NOMO-1 treated with dmso at 0.1 percent for 144 hours (cell line): ENCODE measurements around the gene C6orf15.
"Not testable (repeated sequence)": the region's sequence is repeated elsewhere in the genome, so short reads cannot be mapped to it uniquely, and the experiment has no call there.

Experiments used
- DNase-seq: peaks from one replicate; lab custom pipeline; 2025; ENCODE audit not compliant: unreplicated experiment; lab: John Stamatoyannopoulos, UW

Gene C6orf15

GRCh38 chr6:31070711-31071197 lies 41.6 kb downstream of the C6orf15 start:
- DNase-seq: no peak

- peak; percentile 48 for DNase-seq
Measured at GRCh38 chr6:31068669-31069340, 43.6 kb downstream of the C6orf15 start.

GRCh38 chr6:31067891-31068668 lies 44.3 kb downstream of the C6orf15 start:
- DNase-seq: not testable (repeated sequence)

GRCh38 chr6:31067028-31067427 lies 45.3 kb downstream of the C6orf15 start:
- DNase-seq: not testable (repeated sequence)

- no peak for DNase-seq
Measured at GRCh38 chr6:31065556-31065955, 46.8 kb downstream of the C6orf15 start.

GRCh38 chr6:31063906-31064435 lies 48.4 kb downstream of the C6orf15 start:
- no peak for DNase-seq
